ENCODE data around the gene PDZK1IP1. TPM values are rescaled to one million over a fixed set of nuclear protein-coding genes. Genes with fewer than 3 reads are reported as not detected.

PDZK1IP1 gene
- total RNA-seq (2016; rRNA removed; fragmentation: Illumina TruSeq; extraction: Trizol) (0.24 TPM in 1 of 2 replicates, not detected in the other), polyA plus RNA-seq (2011; rRNA removed) (1.6 TPM in 2 replicates), polyA minus RNA-seq (2011; rRNA and poly(A)+ RNA removed; ENCODE audit: low replicate concordance) (0.46 TPM in 1 of 2 replicates, not detected in the other), Bru-seq, nascent RNA (percentile 14 among the genes with signal in this experiment), BruChase-seq, experiment 1, labeled RNA remaining after a 6-hour chase (not detected), BruChase-seq, experiment 2, labeled RNA remaining after a 2-hour chase (percentile 14 among the genes with signal in this experiment)
- total RNA-seq (2016; cell fraction: cytosol; rRNA removed; fragmentation: Illumina TruSeq; extraction: Trizol; ENCODE audit: low read depth): not detected in 2 replicates
- total RNA-seq (2016; cell fraction: insoluble cytoplasmic fraction; rRNA removed; fragmentation: Illumina TruSeq; extraction: Trizol): 0.25 and 0.35 TPM in 2 replicates
- not detected in 2 replicates for total RNA-seq (2016; cell fraction: membrane; rRNA removed; fragmentation: Illumina TruSeq; extraction: Trizol)
- not detected in 2 replicates for total RNA-seq (2016; cell fraction: nucleus; rRNA removed; fragmentation: Illumina TruSeq; extraction: Trizol)
- polyA plus RNA-seq (2011; cell fraction: cytosol; rRNA removed): 1.1 and 2.0 TPM in 2 replicates
- polyA plus RNA-seq (2011; cell fraction: nucleus; rRNA removed): 0.64 and 0.80 TPM in 2 replicates
- 2.0 and 2.5 TPM in 2 replicates for polyA plus RNA-seq (2012)
- polyA plus RNA-seq (2016; cell fraction: cytosol; fragmentation: Illumina TruSeq; extraction: Trizol; ENCODE audit: low read depth): 0.17 and 0.35 TPM in 2 replicates
- polyA plus RNA-seq (2016; cell fraction: insoluble cytoplasmic fraction; fragmentation: Illumina TruSeq; extraction: Trizol; ENCODE audit: low read depth): 0.29 TPM in 1 of 2 replicates, not detected in the other
- 0.27 and 0.50 TPM in 2 replicates for polyA plus RNA-seq (2016; cell fraction: membrane; fragmentation: Illumina TruSeq; extraction: Trizol; ENCODE audit: low read depth)
- polyA plus RNA-seq (2016; cell fraction: nucleus; fragmentation: Illumina TruSeq; extraction: Trizol; ENCODE audit: insufficient read depth, low read depth): not detected in 2 replicates
- polyA minus RNA-seq (2011; cell fraction: cytosol; rRNA and poly(A)+ RNA removed): 1.1 TPM in 1 of 2 replicates, not detected in the other
- polyA minus RNA-seq (2011; cell fraction: nucleus; rRNA and poly(A)+ RNA removed): not detected in 2 replicates
- long read RNA-seq, experiment 1, partial matches to known transcripts: 1 of 1 reads
- long read RNA-seq, experiment 1, other reads (novel, unspliced or antisense): 0 of 1 reads
- long read RNA-seq, experiment 2: 0 reads

- no peaks in the 10 kb centered on the region for H4K20me1 ChIP-seq (ENCODE audit: insufficient read depth, low read length)
- no TSS peak for BruUV-seq (replicated peaks)
- in situ Hi-C loops (cut with HindIII; ENCODE audit: extremely low pct_ligation_motif_present, low pct_unique_long_range_greater_than_20kb) (loop anchor here (5.0 to 25.0 kb wide), 2 partner anchors 72 to 522 kb away; no protein-coding TSS in a partner anchor), intact Hi-C loops (cut with micrococcal nuclease; ENCODE audit: unreplicated experiment) (loop anchor here (5.0 kb wide), 1 partner anchor 232 kb away; no protein-coding TSS in a partner anchor)
- no peaks in the 10 kb centered on the region for H3K36me3 ChIP-seq (replicated peaks in 1 of 2; ENCODE audit: control insufficient read depth in 1 of 2, insufficient read depth in 2 of 2, low read length in 2 of 2)
- H3K79me2 ChIP-seq (ENCODE audit: insufficient read depth, low read length): no peaks in the 10 kb centered on the region
- H3K9ac ChIP-seq (ENCODE audit: insufficient read depth, low read depth, low read length): peak within 1 kb of the TSS; percentile 27; the same call in 1 of the 2 replicates
- H2AFZ ChIP-seq (ENCODE audit: low read length): no peak within 1 kb of the TSS
- ATAC-seq (no peak), DNase-seq (ENCODE audit: low spot score) (no peak), FAIRE-seq (no peak)
- WGBS (ENCODE audit: low lambda C conversion rate): 96% methylated on average over 10 of the region's 16 CpGs
- ChIA-PET CTCF (ENCODE audit: low intra/inter-chr PET ratio, low total read pairs) (no interaction called here), POLR2A (interaction anchor here (0.7 to 8.3 kb wide), 2 partner anchors 9 to 10 kb away, joined by 3 to 168 read pairs; no protein-coding TSS in a partner anchor)
- H3K4me3 ChIP-seq (replicated peaks in 1 of 3; ENCODE audit: insufficient read depth in 1 of 3, low read depth in 2 of 3, low read length in 3 of 3): no peak within 1 kb of the TSS
- peak within 1 kb of the TSS; percentile 92 for H3K27ac ChIP-seq (ENCODE audit: extremely low read length, insufficient read depth, low read length)
- no peaks in the 10 kb centered on the region for H3K9me3 ChIP-seq (ENCODE audit: low read length)
- no peaks in the 10 kb centered on the region for H3K27me3 ChIP-seq (ENCODE audit: control insufficient read depth in 1 of 2, insufficient read depth in 2 of 2, low read length in 2 of 2)
- TF ChIP-seq, protein P1, sequence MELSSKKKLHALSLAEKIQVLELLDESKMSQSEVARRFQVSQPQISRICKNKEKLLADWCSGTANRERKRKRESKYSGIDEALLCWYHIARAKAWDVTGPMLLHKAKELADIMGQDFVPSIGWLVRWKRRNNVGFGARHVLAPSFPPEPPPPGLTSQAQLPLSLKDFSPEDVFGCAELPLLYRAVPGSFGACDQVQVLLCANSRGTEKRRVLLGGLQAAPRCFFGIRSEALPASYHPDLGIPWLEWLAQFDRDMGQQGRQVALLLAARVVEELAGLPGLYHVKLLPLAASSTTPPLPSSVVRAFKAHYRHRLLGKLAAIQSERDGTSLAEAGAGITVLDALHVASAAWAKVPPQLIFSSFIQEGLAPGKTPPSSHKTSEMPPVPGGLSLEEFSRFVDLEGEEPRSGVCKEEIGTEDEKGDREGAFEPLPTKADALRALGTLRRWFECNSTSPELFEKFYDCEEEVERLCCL (CRISPR knock-in tag; IDR thresholded peaks at IDR 0.05; ENCODE audit: borderline replicate concordance): no peak
- TF ChIP-seq PHF20 (CRISPR knock-in tag; IDR thresholded peaks at IDR 0.05) (no peak), ATAD3A (CRISPR knock-in tag; IDR thresholded peaks at IDR 0.05) (no peak), IRF2 (CRISPR knock-in tag; IDR thresholded peaks at IDR 0.05) (no peak), HOMEZ (CRISPR knock-in tag; IDR thresholded peaks at IDR 0.05; ENCODE audit: low read depth) (no peak), HNF4G (IDR thresholded peaks at IDR 0.05; ENCODE audit: borderline replicate concordance, low read depth, low read length) (no peak), HNF4G (CRISPR knock-in tag; IDR thresholded peaks at IDR 0.05; ENCODE audit: borderline replicate concordance, low read depth) (no peak), TEAD3 (CRISPR knock-in tag; optimal IDR thresholded peaks at IDR 0.05; ENCODE audit: borderline replicate concordance) (no peak), ZFP1 (CRISPR knock-in tag; IDR thresholded peaks at IDR 0.05) (no peak), ATF7-NPFF (CRISPR knock-in tag; IDR thresholded peaks at IDR 0.05; ENCODE audit: low read depth) (no peak), ZBTB10 (CRISPR knock-in tag; IDR thresholded peaks at IDR 0.05; ENCODE audit: borderline replicate concordance) (no peak), TBP (CRISPR knock-in tag; IDR thresholded peaks at IDR 0.05) (no peak)
- peaks cover 100% of the 10 kb centered on the region for H3K4me1 ChIP-seq (ENCODE audit: insufficient read depth, low read length)
- peak within 1 kb of the TSS; percentile 79 for H3K4me2 ChIP-seq (ENCODE audit: low read depth, low read length)
Observed at GRCh38 chr1:47189844-47190508, at the start of gene PDZK1IP1. Gene PDZK1IP1 (minus strand): TSS chr1:47190036. CDS start chr1:47189932, 104 bp downstream.

All from HepG2 (cell line).